Thyroid gland (tissue), 4 donors: ENCODE results near the gene TFDP2.

Experiments
- CTCF ChIP-seq, 6 experiments: fragments of 200-600 bp in 3 of 6; fragments of 450-650 bp in 3 of 6; sonication (generic) in 3 of 6; IDR thresholded peaks; one replicate each; pipeline ENCODE4 v1.5.1; 2016 to 2019; ENCODE audit warnings: antibody characterized with exemption in 6 of 6, mild to moderate bottlenecking in 2 of 6, inconsistent platforms in 1 of 6, moderate library complexity in 1 of 6
- POLR2A ChIP-seq, 2 donors: fragments of 450-650 bp; IDR thresholded peaks; one replicate each; pipeline ENCODE4 v1.6.1; 2017; ENCODE audit warnings: antibody characterized with exemption in 2 of 2, mild to moderate bottlenecking in 2 of 2, moderate library complexity in 1 of 2

GRCh38 chr3:142127941-142128658, 21.2 kb downstream of the TFDP2 start:
- TF ChIP-seq CTCF (IDR thresholded peaks at IDR 0.05), result no peak
- no peak for TF ChIP-seq POLR2A (IDR thresholded peaks at IDR 0.05)
